Frontal cortex (tissue), 4 donors: ENCODE measurements around the gene SLC25A28. TPM values are rescaled to one million over a fixed set of nuclear protein-coding genes. Genes with fewer than 3 reads are reported as not detected.
A peak's percentile ranks its signal among the peaks of the same experiment; 100 is the strongest.
"Not testable (repeated sequence)": the region's sequence is repeated elsewhere in the genome, so short reads cannot be mapped to it uniquely, and the experiment has no call there.

Experiments used
- DNase-seq, 2 donors: peaks; one replicate each; pipeline ENCODE4 v3.0.0; 2012; ENCODE audit warnings: low spot score in 2 of 2
- FAIRE-seq: peaks from 2 replicates; lab custom pipeline; 2012; peaks lifted over from hg19 to GRCh38; lab: Jason Lieb, UNC
- total RNA-seq: library from RNA; depleted of rRNA; stranded (reverse); fragments of >200 nt; gene quantifications from one replicate; pipeline ENCODE4 v1.2.3, GENCODE V29; 2014
- donor health status: control.
- donor health status: control.
- donor health status: control.

SLC25A28 gene
- total RNA-seq, 1 donor from 2014 or later: 25.3 TPM

GRCh38 chr10:99629625-99629978, 9.4 kb upstream of the SLC25A28 start:
- no peak for FAIRE-seq
- DNase-seq: no peak

GRCh38 chr10:99628923-99629624, 8.8 kb upstream of the SLC25A28 start:
- FAIRE-seq: no peak
- DNase-seq: no peak

- not testable (repeated sequence) for FAIRE-seq, DNase-seq
Measured at GRCh38 chr10:99625124-99625523, 4.9 kb upstream of the SLC25A28 start.

GRCh38 chr10:99623919-99624318, 3.7 kb upstream of the SLC25A28 start:
- FAIRE-seq (no peak), DNase-seq (no peak)

GRCh38 chr10:99621454-99622251, 1.4 kb upstream of the SLC25A28 start:
- DNase-seq (no peak), FAIRE-seq (no peak)

- DNase-seq: peak; percentile 73 to 85
- no peak for FAIRE-seq
Measured at GRCh38 chr10:99620711-99621453, 643 bp upstream of the SLC25A28 start.

GRCh38 chr10:99619090-99619800, 994 bp downstream of the SLC25A28 start:
- no peak for FAIRE-seq

GRCh38 chr10:99617696-99618095, 2.5 kb downstream of the SLC25A28 start:
- DNase-seq: no peak
- FAIRE-seq: no peak

More at GRCh38 chr10:99619090-99619800, 994 bp downstream of the SLC25A28 start:
- DNase-seq: no peak

GRCh38 chr10:99615426-99615825, 4.8 kb downstream of the SLC25A28 start:
- no peak for FAIRE-seq

GRCh38 chr10:99612167-99612831, 7.9 kb downstream of the SLC25A28 start:
- peak; percentile 46 to 64 for DNase-seq
- FAIRE-seq: no peak

More at GRCh38 chr10:99615426-99615825, 4.8 kb downstream of the SLC25A28 start:
- DNase-seq: no peak

- DNase-seq (no peak), FAIRE-seq (no peak)
Measured at GRCh38 chr10:99611326-99611725, 8.9 kb downstream of the SLC25A28 start.

GRCh38 chr10:99610221-99610620, 10.0 kb downstream of the SLC25A28 start:
- no peak for FAIRE-seq
- DNase-seq: no peak

GRCh38 chr10:99609186-99609585, 11.1 kb downstream of the SLC25A28 start:
- FAIRE-seq (no peak), DNase-seq (no peak)

- FAIRE-seq: no peak
- no peak for DNase-seq
Measured at GRCh38 chr10:99605351-99605750, 14.9 kb downstream of the SLC25A28 start.

- no peak for DNase-seq
- FAIRE-seq: no peak
Measured at GRCh38 chr10:99604862-99605261, 15.4 kb downstream of the SLC25A28 start.

GRCh38 chr10:99598781-99599509, 21.3 kb downstream of the SLC25A28 start:
- no peak for FAIRE-seq
- DNase-seq: no peak

GRCh38 chr10:99598011-99598410, 22.2 kb downstream of the SLC25A28 start:
- DNase-seq (no peak), FAIRE-seq (no peak)

- not testable (repeated sequence) for FAIRE-seq, DNase-seq
Measured at GRCh38 chr10:99596708-99597107, 23.5 kb downstream of the SLC25A28 start.
